Mammary epithelial cell (primary cell): ENCODE measurements around the gene RBM3.

Experiments
- CTCF ChIP-seq, 2 donors: IDR thresholded peaks in 1 of 2; conservative IDR thresholded peaks in 1 of 2; 2 replicates each; pipeline ENCODE4 v1.5.1; 2011 to 2012; ENCODE audit warnings: inconsistent platforms in 2 of 2, low read length in 2 of 2, mild to moderate bottlenecking in 2 of 2, control low read depth in 1 of 2, low read depth in 1 of 2; ENCODE audit not compliant: insufficient read depth in 1 of 2; ENCODE audit errors: extremely low read depth in 1 of 2
- EZH2 ChIP-seq: IDR thresholded peaks from 2 replicates; pipeline ENCODE4 v1.6.1; 2012; ENCODE audit warnings: low read length, inconsistent platforms, borderline replicate concordance

- TF ChIP-seq CTCF (conservative IDR thresholded peaks at IDR 0.05 in 1 of 2, IDR thresholded peaks at IDR 0.05 in 1 of 2; ENCODE audit: extremely low read depth in 1 of 2, insufficient read depth in 1 of 2, low read depth in 1 of 2, low read length in 2 of 2) (no peak), EZH2 (no peak)
Observed at GRCh38 chrX:48532161-48532560, 42.1 kb upstream of the RBM3 start.
